ENCODE results near the gene CFAP91.
A peak's percentile ranks its signal among the peaks of the same experiment; 100 is the strongest.

The CFAP91 gene

GRCh38 chr3:119676771-119677640, 25.8 kb upstream of the CFAP91 start, which contains the start of gene COX17 (continued):
- TF ChIP-seq ZBTB11 (tag by site-specific recombination; conservative IDR thresholded peaks at IDR 0.05; ENCODE audit: low read depth) (peak; percentile 71; the same call in 1 of the 2 replicates), WT1 (tag by site-specific recombination; IDR thresholded peaks at IDR 0.05) (no peak), KLF17 (tag by site-specific recombination; IDR thresholded peaks at IDR 0.05) (no peak), ZNF704 (tag by site-specific recombination; IDR thresholded peaks at IDR 0.05) (no peak), ZBTB44 (tag by site-specific recombination; IDR thresholded peaks at IDR 0.05) (no peak), ZNF302 (tag by site-specific recombination; IDR thresholded peaks at IDR 0.05; ENCODE audit: low read depth) (no peak), ZNF280D (tag by site-specific recombination; IDR thresholded peaks at IDR 0.05) (no peak), ZNF654 (tag by site-specific recombination; IDR thresholded peaks at IDR 0.05; ENCODE audit: low read depth) (no peak), ZNF23 (tag by site-specific recombination; IDR thresholded peaks at IDR 0.05; ENCODE audit: borderline replicate concordance) (no peak), ZNF473 (tag by site-specific recombination; IDR thresholded peaks at IDR 0.05) (no peak), ZNF791 (tag by site-specific recombination; IDR thresholded peaks at IDR 0.05) (no peak), ZNF157 (tag by site-specific recombination; IDR thresholded peaks at IDR 0.05) (no peak), ZBTB49 (tag by site-specific recombination; IDR thresholded peaks at IDR 0.05; ENCODE audit: low read depth) (no peak), KLF16 (tag by site-specific recombination; IDR thresholded peaks at IDR 0.05) (no peak), SALL2 (tag by site-specific recombination; IDR thresholded peaks at IDR 0.05; ENCODE audit: borderline replicate concordance) (no peak), ZNF138 (tag by site-specific recombination; IDR thresholded peaks at IDR 0.05; ENCODE audit: borderline replicate concordance) (no peak), ZBTB8A (tag by site-specific recombination; IDR thresholded peaks at IDR 0.05) (peak; percentile 55), ZNF366 (tag by site-specific recombination; conservative IDR thresholded peaks at IDR 0.05) (no peak), ZNF626 (tag by site-specific recombination; IDR thresholded peaks at IDR 0.05) (no peak), ZNF624 (tag by site-specific recombination; IDR thresholded peaks at IDR 0.05) (no peak), ZNF549 (tag by site-specific recombination; IDR thresholded peaks at IDR 0.05) (no peak), ZNF580 (tag by site-specific recombination; IDR thresholded peaks at IDR 0.05) (0 out of 2 replicates have a peak, but pooled peaks have one; percentile 9), ZNF398 (tag by site-specific recombination; IDR thresholded peaks at IDR 0.05) (no peak)
